Chondrocyte (in vitro differentiated cells): ENCODE measurements around the gene IL20RA. TPM values are rescaled to one million over a fixed set of nuclear protein-coding genes. Genes with fewer than 3 reads are reported as not detected.

ENCODE experiments used
- DNase-seq: peaks from one replicate; pipeline ENCODE4 v3.0.0; 2021; ENCODE audit warnings: mixed read lengths, low spot score
- H3K27ac Mint-ChIP-seq: one replicate; pipeline ENCODE4 v1.8.0; 2021; ENCODE audit warnings: mild to moderate bottlenecking, moderate library complexity, mixed read lengths; ENCODE audit not compliant: unreplicated experiment
- H3K27me3 Mint-ChIP-seq: 2 replicates; pipeline ENCODE4 v1.8.0; 2021; ENCODE audit warnings: low read depth, mixed read lengths
- H3K36me3 Mint-ChIP-seq: 2 replicates; pipeline ENCODE4 v1.8.0; 2021; ENCODE audit warnings: low read depth, mixed read lengths
- H3K4me1 Mint-ChIP-seq: 2 replicates; pipeline ENCODE4 v1.8.0; 2021; ENCODE audit warnings: low read depth, mild to moderate bottlenecking, mixed read lengths
- H3K4me3 Mint-ChIP-seq: one replicate; pipeline ENCODE4 v1.8.0; 2021; ENCODE audit warnings: mild to moderate bottlenecking, moderate library complexity, mixed read lengths; ENCODE audit not compliant: unreplicated experiment
- H3K9me3 Mint-ChIP-seq: 2 replicates; pipeline ENCODE4 v1.8.0; 2021; ENCODE audit warnings: low read depth, mixed read lengths
- CTCF ChIP-seq: fragments of 200-600 bp; sonication (generic); IDR thresholded peaks from 2 replicates; pipeline ENCODE4 v1.5.0; 2021; ENCODE audit warnings: antibody characterized with exemption, mild to moderate bottlenecking, moderate library complexity
- total RNA-seq: library from RNA; stranded (reverse); gene quantifications from 3 replicates; pipeline ENCODE4 v1.2.1, GENCODE V29; 2021

IL20RA gene
- total RNA-seq, 1 donor from 2014 or later = 0.22 TPM

- H3K27ac Mint-ChIP-seq = no peak overlapping the region
- no peak for TF ChIP-seq CTCF
- no peaks in the 10 kb centered on the region for H3K36me3 Mint-ChIP-seq
- no peaks in the 10 kb centered on the region for H3K4me1 Mint-ChIP-seq
- H3K9me3 Mint-ChIP-seq = no peaks in the 10 kb centered on the region
- no peak for DNase-seq
- H3K4me3 Mint-ChIP-seq = no peak overlapping the region
- H3K27me3 Mint-ChIP-seq = peaks cover 24% of the 10 kb centered on the region
These were observed 61.1 kb downstream of the IL20RA start for GRCh38 chr6:136983687-136984086.

- Mint-ChIP-seq H3K36me3 (no peaks in the 10 kb centered on the region), H3K4me3 (no peak overlapping the region), H3K27ac (no peak overlapping the region), H3K9me3 (no peaks in the 10 kb centered on the region), H3K4me1 (no peaks in the 10 kb centered on the region), H3K27me3 (peaks cover 17% of the 10 kb centered on the region)
- no peak for TF ChIP-seq CTCF
- DNase-seq = no peak
These were observed 61.8 kb downstream of the IL20RA start for GRCh38 chr6:136982928-136983327.

DNA sequence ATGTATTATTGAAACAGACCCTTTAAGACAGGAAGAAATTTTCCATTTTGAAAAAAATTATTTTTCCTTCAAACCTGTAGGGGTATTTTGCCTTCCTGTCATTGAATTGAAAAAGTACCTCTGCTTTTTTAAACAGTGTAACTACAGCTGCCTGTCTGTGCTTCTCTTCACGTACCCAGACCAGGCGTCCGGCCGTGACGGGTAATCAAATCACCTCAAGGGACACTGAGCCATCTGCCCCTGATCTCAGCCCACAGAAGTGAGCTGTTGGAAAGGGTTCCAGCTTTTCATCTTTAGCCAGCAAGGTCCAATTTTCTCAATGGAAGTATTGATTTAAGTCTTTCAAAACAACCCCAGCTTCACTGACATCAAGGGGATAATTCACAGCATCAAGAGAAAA is 64.7 kb downstream of the IL20RA start:
- no peak for DNase-seq
- H3K36me3 Mint-ChIP-seq = no peaks in the 10 kb centered on the region
- TF ChIP-seq CTCF = no peak
- H3K27me3 Mint-ChIP-seq = peaks cover 17% of the 10 kb centered on the region
- H3K4me1 Mint-ChIP-seq = no peaks in the 10 kb centered on the region
- no peaks in the 10 kb centered on the region for H3K9me3 Mint-ChIP-seq
- no peak overlapping the region for H3K27ac Mint-ChIP-seq
- no peak overlapping the region for H3K4me3 Mint-ChIP-seq

DNA sequence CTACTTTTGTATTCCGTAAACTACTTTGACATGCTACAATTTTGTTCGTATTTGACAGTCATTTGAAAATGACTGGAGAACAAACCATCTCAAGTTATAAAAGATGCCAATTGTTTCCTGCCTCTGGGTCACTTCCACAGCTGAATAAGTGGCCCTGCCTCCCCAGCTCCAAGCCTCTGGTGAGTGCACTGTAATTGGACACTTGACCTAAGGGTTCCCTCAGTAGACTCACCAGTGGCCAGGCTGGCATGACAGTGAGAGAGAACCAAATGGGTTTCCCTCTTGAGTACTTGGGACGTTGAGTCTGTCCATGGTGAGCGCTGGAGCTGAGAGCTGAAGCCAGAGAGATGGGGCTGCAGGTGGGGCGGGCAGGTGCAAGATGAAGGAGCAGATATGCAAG is 65.6 kb downstream of the IL20RA start:
- Mint-ChIP-seq H3K36me3 (no peaks in the 10 kb centered on the region), H3K4me3 (no peak overlapping the region), H3K27me3 (peaks cover 17% of the 10 kb centered on the region), H3K9me3 (no peaks in the 10 kb centered on the region), H3K4me1 (no peaks in the 10 kb centered on the region), H3K27ac (no peak overlapping the region)
- no peak for DNase-seq
- TF ChIP-seq CTCF = no peak

- H3K36me3 Mint-ChIP-seq = no peaks in the 10 kb centered on the region
- no peak overlapping the region for H3K4me3 Mint-ChIP-seq
- no peaks in the 10 kb centered on the region for H3K4me1 Mint-ChIP-seq
- no peak overlapping the region for H3K27ac Mint-ChIP-seq
- H3K9me3 Mint-ChIP-seq = no peaks in the 10 kb centered on the region
- no peak for DNase-seq
- no peak for TF ChIP-seq CTCF
- peaks cover 17% of the 10 kb centered on the region for H3K27me3 Mint-ChIP-seq
These were observed 67.7 kb downstream of the IL20RA start for GRCh38 chr6:136977075-136977474.
